Femur (tissue), 1 donor: Measurements from ENCODE around the gene GOLGA6L7.
"Not testable (repeated sequence)": the region's sequence is repeated elsewhere in the genome, so short reads cannot be mapped to it uniquely, and the experiment has no call there.

Experiments used
- DNase-seq: peaks from one replicate; pipeline ENCODE4 v3.0.0-alpha.2; 2017

GOLGA6L7 gene

GRCh38 chr15:28840285-28840684 is 8.2 kb downstream of the GOLGA6L7 start:
- DNase-seq = not testable (repeated sequence)

DNA sequence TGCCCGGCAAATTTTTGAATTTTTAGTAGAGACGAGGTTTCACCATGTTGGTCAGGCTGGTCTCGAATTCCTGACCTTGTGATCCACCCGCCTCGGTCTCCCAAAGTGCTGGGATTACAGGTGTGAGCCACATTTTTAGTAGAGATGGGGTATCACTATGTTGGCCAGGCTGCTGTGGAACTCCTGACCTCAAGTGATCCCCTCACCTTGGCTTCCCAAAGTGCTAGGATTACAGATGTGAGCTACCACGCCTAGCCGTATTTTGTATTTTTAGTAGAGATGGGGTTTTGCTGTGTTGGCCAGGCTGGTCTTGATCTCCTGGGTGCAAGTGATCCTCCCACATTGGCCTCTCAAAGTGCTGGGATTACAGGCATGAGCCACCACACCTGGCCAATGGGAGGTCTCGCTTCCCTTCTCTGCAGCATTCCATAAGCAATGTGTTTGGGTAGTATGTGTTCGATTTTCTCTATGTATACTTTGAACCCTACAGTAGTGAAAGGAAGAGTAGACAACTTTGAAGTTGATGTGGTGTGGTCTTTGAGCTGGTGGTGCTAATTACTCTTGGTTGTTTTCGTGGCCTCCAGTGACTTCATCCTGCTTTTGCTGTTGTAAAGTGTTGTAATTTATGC is 13.4 kb downstream of the GOLGA6L7 start:
- not testable (repeated sequence) for DNase-seq

GRCh38 chr15:28831897-28832587 is 16.4 kb downstream of the GOLGA6L7 start:
- DNase-seq = peak; percentile 75

DNA sequence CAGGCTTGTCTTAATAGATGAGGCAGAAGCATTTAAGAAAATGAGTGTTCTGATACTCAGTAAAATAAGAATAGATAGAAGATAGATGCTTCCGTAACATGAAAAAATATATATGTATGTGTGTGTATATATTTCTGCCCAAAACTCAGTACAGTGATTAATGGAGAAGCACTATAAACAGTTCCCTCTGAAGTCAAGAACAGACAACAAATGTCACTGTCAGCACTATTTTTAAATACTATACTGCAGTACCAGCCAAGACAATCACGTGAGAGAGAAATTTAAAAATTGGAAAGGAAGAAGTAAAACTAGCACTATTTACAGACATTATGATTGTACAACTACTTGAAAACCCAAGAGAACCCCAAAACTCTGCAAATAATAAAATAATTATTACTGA is 27.0 kb downstream of the GOLGA6L7 start:
- DNase-seq = not testable (repeated sequence)

- not testable (repeated sequence) for DNase-seq
These were observed 28.5 kb downstream of the GOLGA6L7 start for GRCh38 chr15:28819930-28820295.

GRCh38 chr15:28819019-28819929 is 29.2 kb downstream of the GOLGA6L7 start:
- DNase-seq = not testable (repeated sequence)

DNA sequence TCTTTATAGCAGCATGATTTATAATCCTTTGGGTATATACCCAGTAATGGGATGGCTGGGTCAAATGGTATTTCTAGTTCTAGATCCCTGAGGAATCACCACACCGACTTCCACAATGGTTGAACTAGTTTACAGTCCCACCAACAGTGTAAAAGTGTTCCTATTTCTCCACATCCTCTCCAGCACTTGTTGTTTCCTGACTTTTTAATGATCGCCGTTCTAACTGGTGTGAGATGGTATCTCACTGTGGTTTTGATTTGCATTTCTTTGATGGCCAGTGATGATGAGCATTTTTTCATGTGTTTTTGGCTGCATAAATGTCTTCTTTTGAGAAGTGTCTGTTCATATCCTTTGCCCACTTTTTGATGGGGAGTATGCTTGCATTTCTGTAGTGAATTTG is 30.3 kb downstream of the GOLGA6L7 start:
- DNase-seq = not testable (repeated sequence)

- not testable (repeated sequence) for DNase-seq
These were observed 34.4 kb downstream of the GOLGA6L7 start for GRCh38 chr15:28814059-28814458.

DNA sequence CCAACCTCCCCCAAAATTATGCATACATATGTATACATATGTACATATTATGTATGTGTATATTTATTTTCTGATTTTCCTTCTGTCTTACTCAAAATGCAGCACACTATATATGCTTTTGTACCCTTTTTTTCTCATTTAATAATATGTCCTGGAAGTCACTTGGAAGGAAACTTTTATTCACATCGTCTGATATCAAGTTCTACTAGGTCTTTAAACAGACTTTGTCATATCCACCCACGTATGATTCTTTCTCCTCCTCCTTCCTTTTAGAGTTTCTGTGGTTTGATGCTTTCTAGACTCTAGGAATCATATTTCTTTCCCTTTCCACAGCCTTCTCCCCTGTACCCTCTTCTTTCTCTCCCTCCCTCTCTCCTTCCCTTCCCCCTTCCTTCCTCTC is 35.1 kb downstream of the GOLGA6L7 start:
- not testable (repeated sequence) for DNase-seq

GRCh38 chr15:28811852-28812550 is 36.4 kb downstream of the GOLGA6L7 start:
- DNase-seq = not testable (repeated sequence)

DNA sequence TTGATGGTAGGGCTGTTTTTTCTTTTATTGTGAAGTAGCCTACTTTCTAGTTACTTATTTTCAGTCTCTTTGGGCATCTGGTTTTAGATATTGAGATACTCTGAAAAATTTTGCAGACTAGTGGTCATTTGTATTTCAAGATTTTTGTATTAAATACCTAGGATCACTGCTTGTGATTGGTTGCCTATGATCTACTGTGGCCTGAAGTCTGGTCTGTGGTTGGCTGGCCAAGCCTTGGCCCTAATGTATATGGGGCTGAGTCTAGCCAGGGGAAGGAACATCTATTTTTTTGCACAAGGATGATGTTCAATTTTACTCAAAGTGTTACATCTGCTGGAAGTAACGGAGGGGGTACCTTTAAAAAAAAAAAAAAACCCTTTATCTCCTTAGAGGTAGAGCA is 38.0 kb downstream of the GOLGA6L7 start:
- not testable (repeated sequence) for DNase-seq

- not testable (repeated sequence) for DNase-seq
These were observed 40.3 kb downstream of the GOLGA6L7 start for GRCh38 chr15:28808136-28808535.

GRCh38 chr15:28800366-28800765 is 48.1 kb downstream of the GOLGA6L7 start:
- DNase-seq = not testable (repeated sequence)

DNA sequence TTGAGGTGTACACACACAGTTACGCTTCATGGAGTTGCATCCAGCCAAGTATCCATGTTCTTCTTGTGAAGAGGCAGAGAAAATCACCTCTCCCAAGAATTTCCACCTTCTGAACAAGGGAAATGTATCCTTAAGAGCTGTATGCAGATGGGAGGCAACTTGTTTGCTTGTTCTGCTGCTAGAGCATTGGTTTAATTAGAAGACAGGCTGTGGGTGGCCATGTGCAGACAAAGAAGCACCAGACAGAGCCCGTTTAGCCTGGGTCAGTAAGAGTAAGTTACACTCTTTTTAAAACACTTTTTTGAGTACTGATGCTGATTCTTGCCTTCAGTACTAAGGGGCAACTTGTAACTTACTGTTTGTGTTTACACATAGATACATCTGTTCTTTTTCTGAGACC is 50.2 kb downstream of the GOLGA6L7 start:
- not testable (repeated sequence) for DNase-seq

DNA sequence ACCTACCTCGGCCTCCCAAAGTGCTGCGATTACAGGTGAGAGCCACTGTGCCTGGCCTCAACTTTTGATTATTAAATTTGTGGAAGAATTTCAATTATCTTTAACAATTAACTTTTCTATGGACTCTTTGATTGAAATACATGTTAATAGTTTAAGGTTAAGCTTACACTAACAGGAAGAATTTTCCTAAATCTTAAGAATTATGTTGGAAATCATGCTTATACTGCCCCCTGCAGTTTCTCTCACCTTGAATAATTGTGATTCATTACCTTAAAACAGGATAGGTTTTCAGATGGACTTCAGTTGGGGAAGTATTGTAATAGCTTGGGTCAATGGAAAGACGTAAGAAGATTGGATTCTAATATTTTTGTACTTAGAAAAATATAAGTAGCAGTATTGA is 54.2 kb downstream of the GOLGA6L7 start:
- DNase-seq = not testable (repeated sequence)
